DMS153 (cell line): ENCODE measurements around the gene PACRGL.
"Not testable (repeated sequence)": the region's sequence is repeated elsewhere in the genome, so short reads cannot be mapped to it uniquely, and the experiment has no call there.

ENCODE experiments used
- DNase-seq: peaks from one replicate; lab custom pipeline; 2025; lab: John Stamatoyannopoulos, UW

PACRGL gene

DNA sequence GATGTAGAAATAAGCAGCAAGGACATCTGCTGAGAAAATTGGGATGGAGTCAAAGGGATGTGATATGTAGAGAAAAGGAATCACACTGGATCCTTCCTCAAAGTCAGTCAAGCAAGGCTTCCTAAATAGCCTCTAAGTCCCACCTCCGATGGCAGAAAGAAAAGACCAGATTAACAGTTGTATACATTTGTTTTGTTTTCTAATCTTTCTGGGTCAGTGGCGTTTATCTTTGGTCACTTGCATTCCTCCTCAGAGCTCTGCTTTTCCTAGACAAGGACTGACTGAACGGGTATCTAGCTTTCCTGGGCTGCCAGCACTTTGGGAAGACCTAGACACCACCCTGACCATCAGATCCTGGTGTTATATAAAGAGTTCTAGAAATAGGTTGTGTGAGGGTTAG lies 23.2 kb downstream of the PACRGL start:
- no peak for DNase-seq

DNA sequence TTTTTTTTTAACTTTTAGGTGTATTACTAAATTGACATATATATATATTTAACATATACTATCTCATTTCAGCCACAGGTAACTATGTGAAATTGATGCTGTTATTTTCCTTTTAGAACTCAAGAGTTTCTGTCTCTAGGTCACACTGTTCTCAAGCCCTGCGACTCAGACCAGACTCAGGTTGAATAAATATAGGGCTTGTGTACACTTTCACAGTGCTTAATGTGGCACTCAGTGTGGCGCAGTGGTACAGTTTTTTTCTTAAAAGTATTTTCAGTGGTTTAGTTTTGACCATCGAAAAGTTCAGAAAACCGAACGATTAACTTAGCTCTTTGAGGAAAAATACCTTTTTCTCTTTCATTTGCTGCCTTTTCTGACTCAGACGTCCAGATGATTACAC lies 24.7 kb downstream of the PACRGL start:
- DNase-seq = no peak

DNA sequence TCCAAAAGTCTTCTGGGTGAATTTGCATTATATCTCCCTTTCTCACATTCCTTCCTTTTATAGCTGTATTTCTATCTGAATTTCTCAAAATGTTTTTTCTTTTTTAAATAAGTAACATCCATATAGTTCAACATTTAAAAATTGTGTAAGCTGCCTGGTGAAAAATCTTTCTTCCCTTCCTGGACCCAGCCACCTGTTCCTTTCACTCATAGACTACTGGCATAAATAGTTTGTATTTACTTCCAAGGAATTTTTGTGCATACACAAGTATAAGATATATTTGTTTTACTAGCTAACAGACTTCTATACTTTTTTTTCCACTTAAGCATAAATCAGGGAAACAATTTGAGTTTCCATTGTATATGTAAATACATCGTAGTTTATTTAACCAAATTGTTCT lies 35.7 kb downstream of the PACRGL start:
- no peak for DNase-seq

DNA sequence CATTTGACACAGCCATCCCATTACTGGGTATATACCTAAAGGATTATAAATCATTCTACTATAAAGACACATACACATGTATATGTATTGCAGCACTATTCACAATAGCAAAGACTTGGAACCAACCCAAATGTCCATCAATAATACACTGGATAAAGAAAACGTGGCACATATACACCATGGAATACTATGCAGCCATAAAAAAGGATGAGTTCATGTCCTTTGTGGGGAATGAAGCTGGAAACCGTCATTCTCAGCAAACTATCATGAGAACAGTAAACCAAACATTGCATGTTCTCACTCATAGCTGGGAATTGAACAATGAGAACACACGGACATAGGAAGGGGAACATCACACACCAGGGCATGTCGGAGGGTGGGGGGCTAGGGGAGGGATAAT lies 45.7 kb downstream of the PACRGL start:
- DNase-seq = not testable (repeated sequence)

DNA sequence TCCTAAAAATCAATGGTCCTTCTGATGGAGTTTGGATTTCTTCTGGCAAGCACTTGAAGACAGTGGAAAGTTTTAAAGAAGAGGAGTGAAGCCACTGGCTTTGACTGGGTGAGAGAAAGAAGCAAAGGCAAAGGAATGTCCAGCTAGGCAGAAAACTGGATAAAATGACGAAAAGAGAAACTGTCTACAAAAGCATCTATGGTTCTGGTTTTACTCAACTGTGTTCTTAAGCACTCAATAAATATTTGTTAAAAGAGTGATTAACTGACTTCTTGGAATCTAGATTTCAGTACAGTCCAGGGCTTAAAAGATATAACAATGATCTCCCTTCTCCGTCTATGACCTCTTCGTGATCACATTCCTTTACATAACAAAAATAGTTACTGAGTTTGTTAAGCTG lies 52.4 kb downstream of the PACRGL start:
- no peak for DNase-seq

DNA sequence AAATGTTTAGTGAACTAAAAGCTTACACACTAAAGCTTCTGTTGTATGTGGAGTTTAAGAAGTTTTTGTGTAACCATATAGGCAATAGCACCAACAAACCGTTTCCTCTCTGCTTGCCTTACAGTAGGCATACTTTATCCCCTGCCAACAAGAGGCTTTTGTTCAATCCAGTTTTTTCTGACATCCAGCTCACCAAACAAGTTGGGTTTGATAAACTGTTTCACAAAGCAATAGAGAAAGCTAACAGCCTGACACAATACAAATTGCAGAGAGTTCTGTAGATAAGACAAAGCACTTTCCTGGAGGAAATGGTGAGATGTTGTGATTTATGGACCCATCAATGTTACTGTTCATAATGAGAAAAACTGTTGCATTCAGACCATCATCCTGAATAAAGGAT lies 53.8 kb downstream of the PACRGL start:
- no peak for DNase-seq

DNA sequence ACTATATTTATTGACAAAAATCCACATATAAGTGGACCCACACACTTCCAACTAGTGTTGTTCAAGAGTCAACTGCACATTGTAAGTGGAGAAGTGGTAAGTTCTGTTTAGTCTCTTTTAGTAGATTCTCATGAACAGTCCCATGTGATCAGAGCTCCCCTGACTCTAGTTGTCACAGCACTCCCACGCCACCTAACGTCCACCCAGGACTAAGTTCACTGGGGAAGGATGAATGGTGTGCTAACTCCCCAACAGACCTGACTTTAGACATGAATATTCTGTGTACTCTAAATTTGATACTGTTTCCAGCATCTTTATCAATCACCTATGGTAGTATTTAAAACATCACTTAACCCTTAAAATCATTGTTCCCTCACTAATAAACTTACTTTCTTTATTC lies 59.8 kb downstream of the PACRGL start:
- no peak for DNase-seq

DNA sequence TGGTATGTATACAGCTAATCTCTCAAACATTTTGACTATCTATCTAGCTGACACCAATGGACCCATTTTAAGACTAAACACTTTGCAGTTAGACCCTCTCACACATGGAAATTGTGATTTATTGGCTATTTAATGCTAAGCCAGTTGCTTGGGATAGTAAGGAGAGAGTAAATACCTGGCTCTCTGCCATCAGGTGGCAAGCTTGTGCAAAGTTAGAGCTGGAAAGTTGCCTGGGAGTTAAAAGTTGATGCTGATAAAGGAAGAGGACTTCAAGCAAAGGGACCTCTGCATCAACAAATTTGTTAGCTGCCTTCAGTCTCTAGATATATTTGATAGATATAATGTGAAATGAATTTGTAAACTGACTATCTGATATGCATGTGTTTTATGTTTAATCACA lies 61.1 kb downstream of the PACRGL start:
- no peak for DNase-seq

DNA sequence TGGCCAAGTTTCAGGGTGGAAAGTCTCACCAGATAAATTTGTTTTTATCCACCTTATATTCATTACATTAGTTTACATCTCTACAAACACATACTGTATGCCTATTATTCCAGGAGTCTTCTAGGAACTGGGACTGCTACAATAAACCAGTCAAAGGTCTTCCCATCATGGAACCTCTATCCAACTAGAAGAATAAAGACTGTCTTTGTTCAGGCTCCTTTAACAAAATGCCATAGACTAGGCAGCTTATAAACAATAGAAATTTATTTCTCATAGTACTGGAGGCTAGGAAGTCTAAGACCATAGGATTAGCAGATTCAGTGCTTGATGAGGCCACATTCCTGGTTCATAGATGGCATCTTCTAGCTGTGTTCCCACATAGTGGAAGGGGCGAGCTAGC lies 61.6 kb downstream of the PACRGL start:
- DNase-seq = no peak

DNA sequence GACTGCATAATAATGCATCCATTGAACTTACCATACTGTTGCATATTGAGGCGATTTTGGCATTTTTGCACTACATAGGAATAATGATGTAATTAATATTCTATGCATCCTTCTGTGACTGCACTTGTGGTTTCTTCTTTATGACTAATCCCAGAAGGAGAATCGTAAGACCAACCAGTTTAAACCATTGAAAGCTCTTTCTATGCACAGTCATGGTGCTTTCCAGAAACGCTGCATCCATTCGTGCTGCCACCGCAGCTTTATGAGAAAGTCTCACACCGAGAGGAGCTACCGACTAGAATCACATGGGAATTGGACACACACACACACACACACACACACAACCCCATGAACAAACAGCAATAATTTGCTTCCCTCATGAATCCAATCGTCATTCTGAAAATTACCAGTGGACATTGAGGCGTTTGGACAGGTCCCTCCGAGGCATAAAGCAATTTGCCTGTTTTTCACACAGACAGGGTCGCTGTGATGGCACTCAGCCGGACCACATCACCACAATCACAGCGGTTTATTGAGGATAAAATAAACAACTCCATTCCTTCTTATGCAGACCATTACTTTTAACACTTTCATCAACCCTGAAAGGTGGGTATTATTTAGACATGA lies 64.2 kb downstream of the PACRGL start:
- no peak for DNase-seq

DNA sequence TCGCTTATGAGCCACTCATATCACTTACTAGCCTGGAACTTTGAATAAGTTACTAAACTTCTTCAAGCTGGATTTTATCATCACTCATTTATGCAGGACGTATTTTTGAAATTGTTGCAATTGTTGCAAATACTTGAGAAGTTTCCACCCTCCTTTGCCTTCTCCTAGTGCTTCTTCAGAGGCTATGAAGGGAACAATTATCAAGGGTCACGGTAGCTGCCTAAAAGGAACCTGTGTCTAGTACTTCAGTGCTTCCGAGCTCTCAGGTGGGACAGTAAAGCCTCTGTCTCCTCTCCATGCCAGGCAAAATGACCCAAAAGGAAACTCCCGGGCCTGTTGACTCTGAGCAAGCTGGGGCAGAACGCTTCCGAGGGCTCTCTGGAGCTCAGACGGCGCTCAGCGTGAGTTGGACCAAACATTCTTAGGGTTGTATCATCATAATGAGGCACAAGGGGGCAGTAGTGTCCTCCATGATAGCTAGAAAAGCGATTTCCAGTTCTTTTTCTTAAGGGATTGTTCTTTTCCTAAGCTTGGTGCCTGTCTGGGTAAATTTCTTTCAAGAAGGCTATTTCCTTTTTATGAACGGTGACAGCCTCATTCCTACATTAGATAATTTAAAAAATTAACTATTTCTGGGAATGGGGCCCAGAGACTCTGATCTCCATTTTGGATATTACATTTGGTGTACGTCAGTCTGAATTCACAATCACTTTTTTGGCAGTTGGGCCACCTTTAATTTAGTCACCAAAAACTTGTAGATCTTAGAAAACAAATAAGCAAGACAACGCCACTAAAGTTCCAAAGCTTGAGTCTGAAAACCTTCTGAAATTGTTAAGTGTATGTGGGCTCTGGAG lies 73.1 kb downstream of the PACRGL start:
- DNase-seq = no peak

DNA sequence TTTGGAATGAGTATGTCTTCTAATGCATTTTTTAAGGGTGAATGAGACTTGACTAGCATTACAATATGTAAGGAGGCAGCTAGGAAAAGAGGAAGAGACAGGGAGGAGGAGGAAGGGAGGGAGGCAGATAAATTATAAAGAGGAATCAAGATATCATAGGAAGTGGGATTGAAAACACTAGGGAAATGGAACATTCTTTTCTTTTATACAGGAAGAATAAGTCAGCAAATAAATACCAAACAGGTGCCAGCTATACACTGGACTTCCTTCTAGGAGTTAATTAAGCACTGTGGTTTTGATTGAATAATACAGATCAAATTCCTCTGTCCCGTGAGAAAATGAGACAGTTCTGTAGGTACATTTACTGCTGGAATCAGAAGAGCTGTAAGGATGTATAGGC lies 78.6 kb downstream of the PACRGL start:
- no peak for DNase-seq

DNA sequence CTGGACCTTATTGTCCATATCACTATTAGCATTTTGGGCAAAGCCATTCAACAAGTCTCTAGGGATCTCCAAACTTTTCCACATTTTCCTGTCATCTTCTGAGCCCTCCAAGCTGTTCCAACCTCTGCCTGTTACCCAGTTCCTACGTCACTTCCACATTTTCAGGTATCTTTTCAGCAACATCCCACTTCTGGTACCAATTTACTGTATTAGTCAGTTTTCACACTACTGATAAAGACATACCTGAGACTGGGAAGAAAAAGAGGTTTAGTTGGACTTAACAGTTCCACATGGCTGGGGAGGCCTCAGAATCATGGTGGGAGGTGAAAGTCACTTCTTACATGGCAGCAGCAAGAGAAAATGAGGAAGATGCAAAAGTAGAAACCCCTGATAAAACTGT lies 82.9 kb downstream of the PACRGL start:
- not testable (repeated sequence) for DNase-seq

DNA sequence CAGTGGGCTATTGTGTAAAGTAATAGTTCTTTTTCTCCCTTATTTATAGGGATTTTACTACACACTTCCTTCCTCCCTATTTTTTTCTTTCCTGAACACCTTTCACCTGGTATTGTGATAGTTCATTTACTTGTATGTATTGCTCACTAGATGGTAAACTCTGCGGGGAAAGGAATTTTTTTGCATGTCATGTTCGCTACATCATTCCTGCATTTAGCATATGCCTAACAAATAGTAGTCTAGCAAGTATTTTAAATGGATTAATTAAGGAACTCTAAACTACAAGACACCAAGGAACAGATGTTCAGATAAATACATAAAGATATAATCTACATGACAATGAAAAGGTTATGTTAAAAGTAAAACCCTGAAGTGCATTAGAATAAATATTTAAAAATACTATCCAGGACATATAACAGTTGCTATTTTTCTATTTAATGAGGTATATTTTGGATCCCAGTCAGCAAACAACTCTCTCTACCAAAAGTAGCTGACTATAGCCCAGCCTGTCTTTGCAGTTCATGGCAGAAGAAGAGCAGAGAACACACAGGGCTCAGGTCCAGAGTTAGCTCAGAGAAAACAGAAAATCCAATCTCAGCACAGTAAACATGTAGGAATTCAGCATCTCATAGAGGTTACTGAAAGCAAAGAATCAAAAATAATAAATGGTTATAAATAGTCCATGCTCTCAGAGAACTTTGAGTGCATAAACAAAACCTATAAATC lies 87.8 kb downstream of the PACRGL start:
- DNase-seq = no peak
